Uterus (tissue), 4 donors: ENCODE measurements around the gene LCP2. TPM values are rescaled to one million over a fixed set of nuclear protein-coding genes. Genes with fewer than 3 reads are reported as not detected.

ENCODE experiments used
- DNase-seq, 2 donors: peaks; one replicate each; pipeline ENCODE4 v3.0.0-alpha.2; 2019 to 2020
- H3K27ac ChIP-seq, 2 donors: fragments of 200-600 bp; sonication (generic); 1 replicate in 1 of 2; 2 replicates in 1 of 2; pipeline ENCODE4 v1.5.1; 2016 to 2018
- H3K27me3 ChIP-seq, 2 donors: fragments of 200-600 bp; sonication (generic); one replicate each; pipeline ENCODE4 v1.5.1; 2018 to 2019; ENCODE audit warnings: control low read depth in 1 of 2
- H3K36me3 ChIP-seq, 2 donors: fragments of 200-600 bp; sonication (generic); one replicate each; pipeline ENCODE4 v1.5.1; 2019; ENCODE audit warnings: control low read depth in 1 of 2
- H3K4me1 ChIP-seq, 2 donors: fragments of 200-600 bp; sonication (generic); one replicate each; pipeline ENCODE4 v1.5.1; 2018 to 2019; ENCODE audit warnings: control low read depth in 1 of 2
- H3K4me3 ChIP-seq, 2 donors: fragments of 200-600 bp; sonication (generic); 1 replicate in 1 of 2; 2 replicates in 1 of 2; pipeline ENCODE4 v1.5.1; 2018 to 2019; ENCODE audit warnings: mild to moderate bottlenecking in 1 of 2
- H3K9me3 ChIP-seq, 2 donors: fragments of 200-600 bp; sonication (generic); one replicate each; pipeline ENCODE4 v1.5.1; 2019; ENCODE audit warnings: control low read depth in 1 of 2
- CTCF ChIP-seq, 4 experiments: fragments of 200-600 bp in 2 of 4; fragments of 450-650 bp in 2 of 4; sonication (generic) in 2 of 4; IDR thresholded peaks; one replicate each; pipeline ENCODE4 v1.5.1; 2016 to 2019; ENCODE audit warnings: antibody characterized with exemption in 4 of 4, mild to moderate bottlenecking in 2 of 4, moderate library complexity in 1 of 4
- POLR2A ChIP-seq, 2 donors: fragments of 450-650 bp; IDR thresholded peaks; one replicate each; pipeline ENCODE4 v1.6.1; 2016; ENCODE audit warnings: antibody characterized with exemption in 2 of 2, mild to moderate bottlenecking in 1 of 2, moderate library complexity in 1 of 2
- intact Hi-C: fragments of 100-400 bp; cut with DNase I; formaldehyde crosslinking; loops from one replicate; pipeline ENCODE4 v1.15.1; 2023; ENCODE audit warnings: low total_unique reads
- total RNA-seq, 4 donors: library from RNA; depleted of rRNA in 3 of 4; stranded (reverse); fragments of >200 nt in 3 of 4; gene quantifications; one replicate each; pipeline versions ENCODE4 v1.1.0 to v1.2.4, GENCODE V29; 2014 to 2023
- donor health status: DM: yes; HTN: yes; CAD: no.

Gene LCP2
- total RNA-seq, 4 donors from 2014 or later = 1.3 to 19.1 (median 11.2) TPM

GRCh38 chr5:170288551-170288950 is 9.0 kb downstream of the LCP2 start:
- H3K4me1 ChIP-seq = peaks cover 0 to 9% of the 10 kb centered on the region in 2 donors
- intact Hi-C loops = no loop called here
- H3K4me3 ChIP-seq = no peak overlapping the region
- no peak for DNase-seq
- H3K36me3 ChIP-seq = no peaks in the 10 kb centered on the region
- TF ChIP-seq POLR2A (IDR thresholded peaks at IDR 0.05) = no peak
- peak overlapping the region; percentile 79 to 81 for H3K27ac ChIP-seq
- no peaks in the 10 kb centered on the region for H3K9me3 ChIP-seq
- no peaks in the 10 kb centered on the region for H3K27me3 ChIP-seq

- Histone ChIP-seq H3K9me3 (no peaks in the 10 kb centered on the region), H3K4me3 (no peak overlapping the region), H3K27me3 (no peaks in the 10 kb centered on the region), H3K4me1 (peaks cover 0 to 9% of the 10 kb centered on the region in 2 donors), H3K27ac (peak overlapping the region; percentile 35 to 81), H3K36me3 (no peaks in the 10 kb centered on the region)
- TF ChIP-seq POLR2A (IDR thresholded peaks at IDR 0.05) = no peak
- no peak for TF ChIP-seq CTCF (IDR thresholded peaks at IDR 0.05)
- no peak for DNase-seq
- intact Hi-C loops = no loop called here
These were observed 9.4 kb downstream of the LCP2 start for GRCh38 chr5:170288151-170288550.

GRCh38 chr5:170287532-170287931 is 10.0 kb downstream of the LCP2 start:
- Histone ChIP-seq H3K9me3 (no peaks in the 10 kb centered on the region), H3K27ac (peak overlapping the region; percentile 35 to 81), H3K4me1 (peaks cover 0 to 9% of the 10 kb centered on the region in 2 donors), H3K4me3 (no peak overlapping the region), H3K36me3 (no peaks in the 10 kb centered on the region), H3K27me3 (no peaks in the 10 kb centered on the region)
- intact Hi-C loops = no loop called here
- TF ChIP-seq POLR2A (IDR thresholded peaks at IDR 0.05) = no peak
- no peak for TF ChIP-seq CTCF (IDR thresholded peaks at IDR 0.05)
- peak; percentile 70 to 72 for DNase-seq

- no peak overlapping the region for H3K4me3 ChIP-seq
- no peak overlapping the region for H3K27ac ChIP-seq
- no peaks in the 10 kb centered on the region for H3K36me3 ChIP-seq
- TF ChIP-seq POLR2A (IDR thresholded peaks at IDR 0.05) (no peak), CTCF (IDR thresholded peaks at IDR 0.05) (no peak)
- intact Hi-C loops = no loop called here
- H3K9me3 ChIP-seq = no peaks in the 10 kb centered on the region
- H3K27me3 ChIP-seq = no peaks in the 10 kb centered on the region
- no peak for DNase-seq
- H3K4me1 ChIP-seq = peaks cover 0 to 9% of the 10 kb centered on the region in 2 donors
These were observed 11.1 kb downstream of the LCP2 start for GRCh38 chr5:170286386-170286925.

GRCh38 chr5:170285181-170285580 is 12.4 kb downstream of the LCP2 start:
- H3K36me3 ChIP-seq = no peaks in the 10 kb centered on the region
- H3K4me1 ChIP-seq = peaks cover 0 to 9% of the 10 kb centered on the region in 2 donors
- TF ChIP-seq CTCF (IDR thresholded peaks at IDR 0.05) (no peak), POLR2A (IDR thresholded peaks at IDR 0.05) (no peak)
- no peak for DNase-seq
- no peak overlapping the region for H3K4me3 ChIP-seq
- no peaks in the 10 kb centered on the region for H3K9me3 ChIP-seq
- intact Hi-C loops = no loop called here
- no peak overlapping the region for H3K27ac ChIP-seq
- no peaks in the 10 kb centered on the region for H3K27me3 ChIP-seq

- DNase-seq = no peak
- H3K4me1 ChIP-seq = peaks cover 0 to 9% of the 10 kb centered on the region in 2 donors
- no peak for TF ChIP-seq CTCF (IDR thresholded peaks at IDR 0.05)
- no peak for TF ChIP-seq POLR2A (IDR thresholded peaks at IDR 0.05)
- no peak overlapping the region for H3K4me3 ChIP-seq
- H3K9me3 ChIP-seq = no peaks in the 10 kb centered on the region
- H3K27ac ChIP-seq = no peak overlapping the region
- intact Hi-C loops = no loop called here
- no peaks in the 10 kb centered on the region for H3K27me3 ChIP-seq
- H3K36me3 ChIP-seq = no peaks in the 10 kb centered on the region
These were observed 13.3 kb downstream of the LCP2 start for GRCh38 chr5:170284231-170284630.
